Measurements from ENCODE around the gene SLC25A34.

GRCh38 chr1:15739259-15739658 lies 3.2 kb downstream of the SLC25A34 start:
- TF ChIP-seq POLR2AphosphoS5 (IDR thresholded peaks at IDR 0.05; ENCODE audit: borderline replicate concordance, low read depth, low read length) (no peak), FOXP2 (optimal IDR thresholded peaks at IDR 0.05; ENCODE audit: control extremely low read depth, extremely low read length, insufficient read depth) (no peak)

Data from SK-N-MC (cell line).